K562 (cell line): Measurements from ENCODE around the gene THRSP. TPM values are rescaled to one million over a fixed set of nuclear protein-coding genes. Genes with fewer than 3 reads are reported as not detected.
A peak's percentile ranks its signal among the peaks of the same experiment; 100 is the strongest.

ENCODE experiments used
- ATAC-seq: fragments of 200-7000 bp; cut with Tn5 transposase; 3 replicates; pipeline ENCODE4 v1.9.1; 2020; ENCODE audit warnings: moderate library complexity
- BruUV-seq: library from RNA; stranded (reverse); fragments of 400-500 nt; replicated peaks from 2 replicates; lab custom pipeline; 2021; lab: Mats Ljungman, UMichigan
- CTCF ChIA-PET: fragments of 300-600 bp; formaldehyde crosslinking; extraction: SDS; loops from one replicate; lab custom pipeline; 2021; ENCODE audit warnings: low intra/inter-chr PET ratio; lab: Yijun Ruan, JAX
- POLR2A ChIA-PET: fragments of 300-600, 350-650 bp; sonication (Branson Sonifier 250); formaldehyde crosslinking; extraction: SDS; loops from one replicate; lab custom pipeline; 2021; ENCODE audit warnings: antibody characterized with exemption, inconsistent platforms; lab: Yijun Ruan, JAX
- DNase-seq, 4 experiments: peaks; one replicate each; pipeline versions ENCODE4 v3.0.0 to v3.0.0-alpha.2; 2011 to 2018; ENCODE audit warnings: low spot score in 3 of 4, mixed read lengths in 3 of 4; ENCODE audit errors: extremely low read depth in 1 of 4
- FAIRE-seq: peaks from 2 replicates; lab custom pipeline; 2011; peaks lifted over from hg19 to GRCh38; lab: Jason Lieb, UNC
- H2AFZ ChIP-seq: 2 replicates; pipeline ENCODE4 v1.6.0; 2011; ENCODE audit warnings: low read depth, low read length, control low read depth, inconsistent platforms
- H3K27ac ChIP-seq: fragments of 200-600 bp; 3 replicates; pipeline ENCODE4 v1.8.0; 2011; ENCODE audit warnings: low read depth, mild to moderate bottlenecking, control low read depth, inconsistent platforms, low read length, moderate library complexity, mixed read lengths; ENCODE audit errors: extremely low read depth
- H3K27me3 ChIP-seq, 2 experiments: fragments of 300-600 bp in 1 of 2; 2 replicates in 1 of 2; 3 replicates in 1 of 2; pipeline versions ENCODE4 v1.6.0 to v1.8.0; 2011; ENCODE audit warnings: inconsistent platforms in 2 of 2, low read length in 2 of 2, mild to moderate bottlenecking in 1 of 2, mixed read lengths in 1 of 2, moderate library complexity in 1 of 2; ENCODE audit not compliant: control insufficient read depth in 2 of 2, insufficient read depth in 2 of 2
- H3K36me3 ChIP-seq: fragments of 300-600 bp; 3 replicates; pipeline ENCODE4 v1.8.0; 2011; ENCODE audit warnings: mild to moderate bottlenecking, low read length, inconsistent platforms; ENCODE audit not compliant: control insufficient read depth, insufficient read depth
- H3K4me1 ChIP-seq, 2 experiments: fragments of 200-600 bp in 1 of 2; replicated peaks in 1 of 2; 2 replicates in 1 of 2; 3 replicates in 1 of 2; pipeline versions ENCODE4 v1.5.1 to v1.8.0; 2011; ENCODE audit warnings: inconsistent platforms in 2 of 2, low read length in 2 of 2, mild to moderate bottlenecking in 1 of 2, mixed read lengths in 1 of 2, moderate library complexity in 1 of 2; ENCODE audit not compliant: control insufficient read depth in 2 of 2, insufficient read depth in 2 of 2
- H3K4me2 ChIP-seq: 2 replicates; pipeline ENCODE4 v1.6.1; 2011; ENCODE audit warnings: low read length, control low read depth, inconsistent platforms, mixed read lengths; ENCODE audit not compliant: insufficient read depth
- H3K4me3 ChIP-seq: fragments of 200-600 bp; sonication (generic), shearing (Covaris generic); 2 replicates; pipeline ENCODE4 v1.5.1; 2016; ENCODE audit warnings: control low read depth, inconsistent platforms
- H3K79me2 ChIP-seq: fragments of 200-600 bp; 3 replicates; pipeline ENCODE4 v1.8.0; 2011; ENCODE audit warnings: low read length, inconsistent platforms; ENCODE audit not compliant: control insufficient read depth, insufficient read depth
- H3K9ac ChIP-seq, 2 experiments: 2 replicates each; pipeline versions ENCODE4 v1.6.0 to v1.6.1; 2011; ENCODE audit warnings: low read depth in 2 of 2, low read length in 2 of 2, control low read depth in 1 of 2, inconsistent platforms in 1 of 2, mild to moderate bottlenecking in 1 of 2, mixed read lengths in 1 of 2; ENCODE audit not compliant: insufficient read depth in 1 of 2
- H3K9me1 ChIP-seq: one replicate; pipeline ENCODE4 v1.6.0; 2011; ENCODE audit warnings: inconsistent platforms, mild to moderate bottlenecking, low read length, moderate library complexity; ENCODE audit not compliant: control insufficient read depth, insufficient read depth
- H3K9me3 ChIP-seq: replicated peaks from 2 replicates; pipeline ENCODE4 v1.5.1; 2011; ENCODE audit warnings: low read depth, low read length, inconsistent platforms; ENCODE audit not compliant: control insufficient read depth, insufficient read depth
- H4K20me1 ChIP-seq: replicated peaks from 2 replicates; pipeline ENCODE4 v1.6.1; 2011; ENCODE audit warnings: low read length, inconsistent platforms, mixed read lengths; ENCODE audit not compliant: control insufficient read depth, insufficient read depth
- CEBPB ChIP-seq: fragments of 450-650 bp; IDR thresholded peaks from 2 replicates; pipeline ENCODE4 v1.6.1; 2016; ENCODE audit warnings: missing genetic modification characterization, missing compliant biosample characterization
- CHAMP1 ChIP-seq: fragments of 450-650 bp; IDR thresholded peaks from 2 replicates; pipeline ENCODE4 v1.6.1; 2016; ENCODE audit warnings: mild to moderate bottlenecking
- DPF2 ChIP-seq: fragments of 450-650 bp; IDR thresholded peaks from 2 replicates; pipeline ENCODE4 v1.6.1; 2016
- EP400 ChIP-seq: fragments of 450-650 bp; IDR thresholded peaks from 2 replicates; pipeline ENCODE4 v1.6.1; 2017; ENCODE audit warnings: antibody characterized with exemption, mild to moderate bottlenecking, moderate library complexity
- ILF3 ChIP-seq: fragments of 450-650 bp; IDR thresholded peaks from 2 replicates; pipeline ENCODE4 v1.6.1; 2018; ENCODE audit warnings: antibody characterized with exemption, mild to moderate bottlenecking, moderate library complexity, borderline replicate concordance
- NFIX ChIP-seq: fragments of 250-450 bp; sonication (Bioruptor Pico); IDR thresholded peaks from 2 replicates; pipeline ENCODE4 v1.4.0; 2020; ENCODE audit warnings: low read depth, mild to moderate bottlenecking, moderate library complexity
- POLR2A ChIP-seq: fragments of 450-650 bp; conservative IDR thresholded peaks from 2 replicates; pipeline ENCODE4 v1.6.1; 2016
- SMARCC2 ChIP-seq: fragments of 450-650 bp; IDR thresholded peaks from 2 replicates; pipeline ENCODE4 v1.6.1; 2017; ENCODE audit warnings: antibody characterized with exemption, moderate library complexity, mild to moderate bottlenecking, low read depth
- ZFP1 ChIP-seq: fragments of 450-650 bp; formaldehyde crosslinking; IDR thresholded peaks from 2 replicates; pipeline ENCODE4 v1.4.0; 2020; ENCODE audit warnings: mild to moderate bottlenecking, mixed read lengths
- ZNF133 ChIP-seq: fragments of 250-450 bp; sonication (Bioruptor Pico); IDR thresholded peaks from 2 replicates; pipeline ENCODE4 v1.4.0; 2020; ENCODE audit warnings: mild to moderate bottlenecking
- WGBS: fragments of 100-300 bp; shearing (Covaris generic); methylation state at CpG from one replicate; pipeline ENCODE4 v1.1.6; 2016; ENCODE audit warnings: low coverage, mixed read lengths; ENCODE audit not compliant: insufficient coverage; ENCODE audit errors: missing lambda C conversion rate; 5-methylcytosine and 5-hydroxymethylcytosine counted together
- in situ Hi-C: fragments of 300-500 bp; cut with MboI; formaldehyde crosslinking; loops from 4 replicates; pipeline ENCODE4 v1.15.0; 2018; ENCODE audit warnings: inconsistent platforms, mixed read lengths
- intact Hi-C: fragments of 100-400 bp; cut with micrococcal nuclease; formaldehyde crosslinking; loops from 2 replicates; pipeline ENCODE4 v1.14.2; 2022
- polyA plus RNA-seq, 8 experiments: library from polyadenylated mRNA; depleted of rRNA in 4 of 8; stranded (reverse) in 5 of 8; unstranded in 3 of 8; fragments of >200 nt; fragmentation: Nextera tagmentation in 2 of 8; fragmentation: Illumina TruSeq in 1 of 8; extraction: Ambion mirVana in 2 of 8; extraction: Trizol in 1 of 8; gene quantifications; 2 replicates each; pipeline versions ENCODE4 v1.2.1 to v1.2.3, GENCODE V29; 2011 to 2014; ENCODE audit warnings: inconsistent platforms in 1 of 8, missing spikeins in 1 of 8
- total RNA-seq, 7 experiments: library from RNA; depleted of rRNA in 6 of 7; stranded (reverse); fragments of >200 nt in 6 of 7; fragmentation: Illumina TruSeq in 2 of 7; extraction: Trizol in 2 of 7; gene quantifications; 2 replicates each; pipeline versions ENCODE4 v1.2.1 to v1.2.3, GENCODE V29; 2011 to 2021; ENCODE audit warnings: low replicate concordance in 1 of 7

THRSP gene
- total and polyA plus RNA-seq, 9 of the 15 experiments (the other 6 are each of a cell fraction or from before 2014, with no cell fraction given) = 0.23 to 0.56 (median 0.31) TPM; not detected in 2

GRCh38 chr11:78054971-78055370 lies 8.7 kb upstream of the THRSP start:
- H4K20me1 ChIP-seq = no peaks in the 10 kb centered on the region
- H2AFZ ChIP-seq = no peak overlapping the region
- no TSS peak for BruUV-seq
- H3K9me1 ChIP-seq = no peaks in the 10 kb centered on the region
- H3K4me1 ChIP-seq = peaks cover 24 to 29% of the 10 kb centered on the region in 2 experiments
- intact Hi-C loops (loop anchor here (5.0 kb wide), 1 partner anchor 132 kb away; the partner anchor contains the start of genes KCTD21 and USP35), in situ Hi-C loops (no loop called here)
- H3K4me3 ChIP-seq = no peak overlapping the region
- DNase-seq (no peak), FAIRE-seq (no peak), ATAC-seq (no peak)
- H3K79me2 ChIP-seq = no peaks in the 10 kb centered on the region
- TF ChIP-seq DPF2 (no peak), ILF3 (no peak), CEBPB (tag) (no peak), ZNF133 (CRISPR knock-in tag) (no peak), NFIX (no peak), CHAMP1 (no peak), ZFP1 (CRISPR knock-in tag) (no peak), POLR2A (no peak), SMARCC2 (no peak), EP400 (no peak)
- H3K36me3 ChIP-seq = no peaks in the 10 kb centered on the region
- ChIA-PET POLR2A (interaction anchor here (0.7 to 1.7 kb wide), 3 partner anchors 11 to 281 kb away, joined by 3 to 7 read pairs (median 5); no protein-coding TSS in a partner anchor), CTCF (no interaction called here)
- no peak overlapping the region for H3K27ac ChIP-seq
- 0 out of 4 replicates have a peak overlapping the region, but pooled peaks of 1 of the 2 experiments have one; percentile 61 for H3K9ac ChIP-seq
- H3K9me3 ChIP-seq = no peaks in the 10 kb centered on the region
- 80% methylated on average over 4 of the region's 4 CpGs for WGBS
- no peak overlapping the region for H3K4me2 ChIP-seq
- H3K27me3 ChIP-seq = no peaks in the 10 kb centered on the region
